Left lung (tissue), 10 donors: ENCODE results near the gene KRTAP5-8. TPM values are rescaled to one million over a fixed set of nuclear protein-coding genes. Genes with fewer than 3 reads are reported as not detected.
"Not testable (repeated sequence)": the region's sequence is repeated elsewhere in the genome, so short reads cannot be mapped to it uniquely, and the experiment has no call there.

Experiments used
- ATAC-seq: fragments of 200-7000 bp; cut with Tn5 transposase; one replicate; pipeline ENCODE4 v1.9.1; 2020; ENCODE audit warnings: moderate library complexity
- DNase-seq, 4 donors: peaks; one replicate each; pipeline ENCODE4 v3.0.0-alpha.2; 2013 to 2020
- H3K27ac ChIP-seq, 2 donors: fragments of 200-600 bp; sonication (generic) in 1 of 2; one replicate each; pipeline versions ENCODE4 v1.5.0 to v1.8.0; 2020 to 2021
- H3K27me3 ChIP-seq, 2 donors: fragments of 200-600 bp; sonication (generic) in 1 of 2; one replicate each; pipeline versions ENCODE4 v1.5.0 to v1.8.0; 2020 to 2021
- H3K36me3 ChIP-seq, 2 donors: fragments of 200-600 bp; sonication (generic) in 1 of 2; one replicate each; pipeline versions ENCODE4 v1.5.0 to v1.8.0; 2020 to 2021
- H3K4me1 ChIP-seq, 2 donors: fragments of 200-600 bp; one replicate each; pipeline ENCODE4 v1.8.0; 2021
- H3K4me3 ChIP-seq, 2 donors: fragments of 200-600 bp; sonication (generic) in 1 of 2; one replicate each; pipeline versions ENCODE4 v1.5.0 to v1.8.0; 2020 to 2021; ENCODE audit warnings: mild to moderate bottlenecking in 1 of 2
- H3K9me3 ChIP-seq, 2 donors: fragments of 200-600 bp; sonication (generic) in 1 of 2; one replicate each; pipeline versions ENCODE4 v1.5.0 to v1.8.0; 2020 to 2021
- CTCF ChIP-seq, 2 donors: fragments of 200-600 bp; sonication (generic) in 1 of 2; IDR thresholded peaks; one replicate each; pipeline versions ENCODE4 v1.5.0 to v1.8.0; 2021; ENCODE audit warnings: antibody characterized with exemption in 2 of 2
- intact Hi-C, 2 donors: fragments of 100-400 bp; cut with DNase I; formaldehyde crosslinking; loops; one replicate each; pipeline versions ENCODE4 v1.11.2 to v1.14.2; 2022
- polyA plus RNA-seq, 6 donors: library from polyadenylated mRNA; unstranded; fragments of 120-200 nt; gene quantifications; one replicate each; pipeline ENCODE4 v1.2.1, GENCODE V29; 2013; ENCODE audit not compliant: insufficient read length in 6 of 6
- total RNA-seq, 2 donors: library from RNA; stranded (reverse); fragmentation: NEBNext Ultra II Directional; extraction: Animal tissue kit (Norgen Biotek cat#: 25700); gene quantifications; one replicate each; pipeline ENCODE4 v1.2.1, GENCODE V29; 2021
- donor health status: DM: no; HTN: yes; CAD: no.
- donor health status: DM: no; HTN: no; CAD: no.

The KRTAP5-8 gene
- total and polyA plus RNA-seq, 8 donors = 0.21 to 0.49 (median 0.31) TPM; not detected in 5

DNA sequence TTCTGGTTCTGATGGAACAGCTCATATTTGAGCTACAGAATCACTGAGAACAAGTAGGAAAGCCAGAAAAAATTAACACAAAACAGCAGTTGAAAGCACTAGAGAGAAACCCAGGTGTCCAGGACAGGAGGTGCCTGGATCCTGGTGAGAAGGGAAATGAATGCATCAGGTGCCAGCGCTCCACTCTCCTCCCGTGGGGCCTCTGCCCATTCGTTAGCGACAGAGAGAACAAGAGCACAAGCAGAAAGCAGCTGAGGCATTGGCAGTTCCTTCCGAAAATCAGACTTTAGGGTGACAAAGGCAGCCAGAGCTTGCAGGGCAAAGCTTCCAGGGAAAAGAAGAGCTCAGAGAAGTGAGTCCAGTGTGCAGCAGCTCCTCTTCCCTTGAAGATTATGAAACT is 30.7 kb upstream of the KRTAP5-8 start:
- Histone ChIP-seq H3K36me3 (peaks cover 0 to 41% of the 10 kb centered on the region in 2 donors), H3K4me3 (no peak overlapping the region), H3K27ac (no peak overlapping the region), H3K27me3 (no peaks in the 10 kb centered on the region), H3K4me1 (no peaks in the 10 kb centered on the region), H3K9me3 (peaks cover 0 to 29% of the 10 kb centered on the region in 2 donors)
- no peak for TF ChIP-seq CTCF (IDR thresholded peaks at IDR 0.05)
- no peak for DNase-seq
- no peak for ATAC-seq
- intact Hi-C loops = no loop called here

- TF ChIP-seq CTCF (IDR thresholded peaks at IDR 0.05) = no peak
- Histone ChIP-seq H3K27me3 (no peaks in the 10 kb centered on the region), H3K4me3 (no peak overlapping the region), H3K9me3 (no peaks in the 10 kb centered on the region), H3K4me1 (no peaks in the 10 kb centered on the region), H3K27ac (no peak overlapping the region), H3K36me3 (no peaks in the 10 kb centered on the region)
- DNase-seq (no peak), ATAC-seq (no peak)
- intact Hi-C loops = no loop called here
These were observed 19.0 kb upstream of the KRTAP5-8 start for GRCh38 chr11:71518506-71519471.

- DNase-seq (no peak), ATAC-seq (no peak)
- intact Hi-C loops = no loop called here
- no peaks in the 10 kb centered on the region for H3K27me3 ChIP-seq
- TF ChIP-seq CTCF (IDR thresholded peaks at IDR 0.05) = no peak
- no peaks in the 10 kb centered on the region for H3K9me3 ChIP-seq
- H3K36me3 ChIP-seq = no peaks in the 10 kb centered on the region
- no peak overlapping the region for H3K27ac ChIP-seq
- H3K4me3 ChIP-seq = no peak overlapping the region
- no peaks in the 10 kb centered on the region for H3K4me1 ChIP-seq
These were observed 18.3 kb upstream of the KRTAP5-8 start for GRCh38 chr11:71519546-71519945.

DNA sequence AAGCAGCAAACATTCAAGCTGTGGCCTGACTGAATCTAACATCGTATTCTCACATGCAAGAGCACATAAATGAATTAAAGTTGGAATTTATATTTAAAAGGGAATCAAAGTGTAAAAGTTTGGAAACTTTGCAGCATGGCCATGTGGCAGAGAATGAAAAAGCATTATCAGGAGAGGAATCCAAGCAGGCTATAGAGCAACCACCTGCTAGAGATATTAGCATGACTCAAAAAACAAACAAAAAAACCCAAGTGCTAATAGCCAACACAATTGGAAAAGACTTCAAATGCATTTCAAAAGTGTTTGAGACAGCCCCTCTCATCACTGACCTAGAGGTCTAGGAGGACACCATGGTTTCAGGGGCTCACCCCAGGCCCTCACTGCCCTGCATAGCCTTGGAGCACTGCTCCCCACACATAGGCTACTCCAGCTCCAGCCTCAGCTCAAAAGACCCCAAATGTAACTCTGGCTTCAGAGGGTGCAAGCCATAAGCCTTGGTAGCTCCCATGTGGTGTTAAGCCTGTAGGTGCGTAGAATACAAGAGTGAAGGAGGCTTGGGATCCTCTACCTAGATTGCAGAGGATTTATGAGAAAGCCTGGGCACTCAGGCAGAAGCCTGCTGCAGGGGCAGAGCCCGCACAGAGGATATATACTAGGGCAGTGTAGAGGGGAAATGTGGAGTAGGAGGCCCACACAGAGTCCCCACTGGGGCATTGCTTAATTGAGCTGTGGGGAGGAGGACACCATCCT is 12.5 kb upstream of the KRTAP5-8 start:
- no peak overlapping the region for H3K27ac ChIP-seq
- intact Hi-C loops = no loop called here
- no peaks in the 10 kb centered on the region for H3K9me3 ChIP-seq
- DNase-seq (no peak), ATAC-seq (no peak)
- no peak for TF ChIP-seq CTCF (IDR thresholded peaks at IDR 0.05)
- no peak overlapping the region for H3K4me3 ChIP-seq
- no peaks in the 10 kb centered on the region for H3K4me1 ChIP-seq
- H3K36me3 ChIP-seq = no peaks in the 10 kb centered on the region
- H3K27me3 ChIP-seq = no peaks in the 10 kb centered on the region

DNA sequence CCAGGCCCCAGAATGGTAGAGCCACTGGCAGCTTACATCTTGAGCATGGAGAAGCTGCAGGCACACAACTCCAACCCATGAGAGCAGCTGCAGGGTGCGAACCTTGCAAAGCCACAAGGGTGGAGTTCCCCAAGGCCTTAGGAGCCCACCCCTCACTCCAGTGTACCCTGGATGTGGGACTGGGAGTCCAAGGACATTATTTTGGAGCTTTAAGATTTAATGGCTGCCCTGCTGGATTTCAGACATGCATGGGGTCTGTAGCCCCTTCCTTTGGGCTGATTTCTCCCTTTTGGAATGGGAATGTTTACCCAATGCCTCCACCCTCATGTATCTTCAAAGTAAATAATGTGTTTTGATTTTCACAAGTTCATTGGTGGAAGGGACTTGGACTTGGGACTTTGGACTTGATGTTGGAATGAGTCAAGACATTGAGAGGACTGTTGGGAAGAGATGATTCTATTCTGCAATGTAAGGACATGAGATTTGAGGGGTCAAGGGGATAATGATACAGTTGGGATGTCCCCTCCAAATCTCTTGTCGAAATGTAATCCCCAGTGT is 11.8 kb upstream of the KRTAP5-8 start:
- Histone ChIP-seq H3K9me3 (no peaks in the 10 kb centered on the region), H3K27ac (no peak overlapping the region), H3K4me3 (no peak overlapping the region), H3K27me3 (no peaks in the 10 kb centered on the region), H3K4me1 (no peaks in the 10 kb centered on the region), H3K36me3 (no peaks in the 10 kb centered on the region)
- DNase-seq = no peak
- TF ChIP-seq CTCF (IDR thresholded peaks at IDR 0.05) = no peak
- no peak for ATAC-seq
- intact Hi-C loops = no loop called here

DNA sequence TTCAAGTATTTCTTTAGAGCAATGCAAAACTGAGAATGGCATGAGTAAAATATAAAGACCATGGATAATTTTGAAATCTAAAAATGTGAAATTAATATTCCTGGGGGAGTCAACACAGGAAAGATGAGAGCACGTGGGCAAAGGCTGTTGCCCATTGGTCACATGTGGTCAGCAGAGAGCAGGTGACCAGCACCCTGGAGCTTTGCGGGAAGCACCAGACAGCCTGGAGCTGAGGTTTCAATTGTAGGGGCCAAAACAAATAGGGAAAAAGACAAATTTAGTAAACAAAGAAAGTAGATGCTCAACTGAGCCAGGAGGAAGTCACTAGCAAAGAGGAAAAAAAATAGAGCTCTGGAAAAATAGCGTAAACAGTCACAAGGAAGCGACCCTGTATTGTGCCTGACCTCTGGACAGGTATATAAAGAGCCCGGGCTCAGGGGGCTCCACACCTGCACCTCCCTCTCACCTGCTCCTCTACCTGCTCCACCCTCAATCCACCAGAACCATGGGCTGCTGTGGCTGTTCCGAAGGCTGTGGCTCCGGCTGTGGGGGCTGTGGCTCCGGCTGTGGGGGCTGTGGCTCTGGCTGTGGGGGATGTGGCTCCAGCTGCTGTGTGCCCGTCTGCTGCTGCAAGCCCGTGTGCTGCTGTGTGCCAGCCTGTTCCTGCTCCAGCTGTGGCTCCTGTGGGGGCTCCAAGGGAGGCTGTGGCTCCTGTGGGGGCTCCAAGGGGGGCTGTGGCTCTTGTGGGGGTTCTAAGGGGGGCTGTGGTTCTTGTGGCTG is 10.8 kb upstream of the KRTAP5-8 start, which contains the start of gene KRTAP5-7:
TSS of gene KRTAP5-7 (plus strand) at position 472 of the 780 bp plus-strand sequence. CDS start at position 506, 34 bp downstream.
- intact Hi-C loops, H3K27me3 ChIP-seq, DNase-seq, ATAC-seq, H3K36me3 ChIP-seq, H3K9me3 ChIP-seq, H3K27ac ChIP-seq, H3K4me1 ChIP-seq, H3K4me3 ChIP-seq: not testable (repeated sequence)
